ENCODE results near the gene MYBBP1A.
A peak's percentile ranks its signal among the peaks of the same experiment; 100 is the strongest.
"Not testable (repeated sequence)": the region's sequence is repeated elsewhere in the genome, so short reads cannot be mapped to it uniquely, and the experiment has no call there.

MYBBP1A gene, protein sequence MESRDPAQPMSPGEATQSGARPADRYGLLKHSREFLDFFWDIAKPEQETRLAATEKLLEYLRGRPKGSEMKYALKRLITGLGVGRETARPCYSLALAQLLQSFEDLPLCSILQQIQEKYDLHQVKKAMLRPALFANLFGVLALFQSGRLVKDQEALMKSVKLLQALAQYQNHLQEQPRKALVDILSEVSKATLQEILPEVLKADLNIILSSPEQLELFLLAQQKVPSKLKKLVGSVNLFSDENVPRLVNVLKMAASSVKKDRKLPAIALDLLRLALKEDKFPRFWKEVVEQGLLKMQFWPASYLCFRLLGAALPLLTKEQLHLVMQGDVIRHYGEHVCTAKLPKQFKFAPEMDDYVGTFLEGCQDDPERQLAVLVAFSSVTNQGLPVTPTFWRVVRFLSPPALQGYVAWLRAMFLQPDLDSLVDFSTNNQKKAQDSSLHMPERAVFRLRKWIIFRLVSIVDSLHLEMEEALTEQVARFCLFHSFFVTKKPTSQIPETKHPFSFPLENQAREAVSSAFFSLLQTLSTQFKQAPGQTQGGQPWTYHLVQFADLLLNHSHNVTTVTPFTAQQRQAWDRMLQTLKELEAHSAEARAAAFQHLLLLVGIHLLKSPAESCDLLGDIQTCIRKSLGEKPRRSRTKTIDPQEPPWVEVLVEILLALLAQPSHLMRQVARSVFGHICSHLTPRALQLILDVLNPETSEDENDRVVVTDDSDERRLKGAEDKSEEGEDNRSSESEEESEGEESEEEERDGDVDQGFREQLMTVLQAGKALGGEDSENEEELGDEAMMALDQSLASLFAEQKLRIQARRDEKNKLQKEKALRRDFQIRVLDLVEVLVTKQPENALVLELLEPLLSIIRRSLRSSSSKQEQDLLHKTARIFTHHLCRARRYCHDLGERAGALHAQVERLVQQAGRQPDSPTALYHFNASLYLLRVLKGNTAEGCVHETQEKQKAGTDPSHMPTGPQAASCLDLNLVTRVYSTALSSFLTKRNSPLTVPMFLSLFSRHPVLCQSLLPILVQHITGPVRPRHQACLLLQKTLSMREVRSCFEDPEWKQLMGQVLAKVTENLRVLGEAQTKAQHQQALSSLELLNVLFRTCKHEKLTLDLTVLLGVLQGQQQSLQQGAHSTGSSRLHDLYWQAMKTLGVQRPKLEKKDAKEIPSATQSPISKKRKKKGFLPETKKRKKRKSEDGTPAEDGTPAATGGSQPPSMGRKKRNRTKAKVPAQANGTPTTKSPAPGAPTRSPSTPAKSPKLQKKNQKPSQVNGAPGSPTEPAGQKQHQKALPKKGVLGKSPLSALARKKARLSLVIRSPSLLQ (N-terminal part only)

DNA sequence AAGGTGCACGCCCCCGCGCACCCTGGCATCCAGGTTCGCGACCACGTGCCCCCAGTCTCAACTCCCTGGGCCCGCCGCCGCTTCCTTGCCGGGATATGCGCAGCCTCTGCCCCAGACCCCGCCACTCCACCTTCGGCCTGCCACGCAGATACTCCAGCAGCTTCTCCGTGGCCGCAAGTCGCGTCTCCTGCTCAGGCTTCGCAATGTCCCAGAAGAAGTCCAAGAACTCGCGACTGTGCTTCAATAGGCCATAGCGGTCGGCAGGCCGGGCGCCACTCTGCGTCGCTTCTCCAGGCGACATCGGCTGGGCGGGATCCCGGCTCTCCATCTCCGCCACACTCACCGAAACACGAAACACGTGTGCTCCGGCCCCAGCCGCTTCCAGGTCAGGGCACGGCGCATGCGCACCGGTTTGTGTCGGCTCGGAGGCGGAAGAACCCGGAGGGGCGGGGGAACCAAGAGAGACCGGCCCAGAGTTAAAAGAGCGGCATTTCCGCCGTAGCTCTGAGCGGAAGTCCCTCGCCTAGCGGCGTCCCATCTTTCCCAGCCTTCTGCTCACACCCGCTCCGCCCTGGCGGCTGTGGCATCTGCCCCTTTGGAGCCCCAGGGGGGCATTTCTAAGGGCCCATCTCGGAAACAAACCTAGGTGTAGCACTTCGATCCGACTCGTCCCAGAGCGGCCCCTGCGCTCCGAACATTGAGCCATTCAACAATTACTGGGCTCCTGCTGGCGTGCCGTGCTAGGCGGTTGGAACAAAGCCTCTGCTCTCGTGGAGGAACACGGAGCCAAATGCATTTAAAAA is at the start of gene MYBBP1A:
Gene MYBBP1A, minus strand, starts transcription at position 388 of the 803 bp plus-strand sequence. Its CDS starts 60 bp downstream, at position 328.
- DNase-seq (ENCODE audit: low spot score): peak; percentile 97

DNA sequence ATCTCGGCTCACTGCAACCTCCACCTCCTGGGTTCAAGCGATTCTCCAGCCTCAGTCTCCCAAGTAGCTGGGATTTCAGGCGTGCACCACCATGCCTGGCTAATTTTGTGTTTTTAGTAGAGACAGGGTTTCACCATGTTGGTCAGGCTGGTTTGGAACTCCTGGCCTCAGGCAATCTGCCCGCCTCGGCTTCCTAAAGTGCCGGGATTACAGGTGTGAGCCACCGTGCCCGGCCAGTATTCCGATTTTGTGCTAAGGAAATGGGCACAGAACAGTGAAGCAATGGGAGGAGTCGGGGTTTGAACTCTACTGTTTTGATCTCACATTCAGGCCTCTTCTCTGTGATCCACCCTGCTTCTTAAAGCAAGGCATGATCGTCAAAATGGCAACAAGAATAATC is 49.6 kb upstream of the MYBBP1A start:
- not testable (repeated sequence) for DNase-seq (ENCODE audit: low spot score)

DNA sequence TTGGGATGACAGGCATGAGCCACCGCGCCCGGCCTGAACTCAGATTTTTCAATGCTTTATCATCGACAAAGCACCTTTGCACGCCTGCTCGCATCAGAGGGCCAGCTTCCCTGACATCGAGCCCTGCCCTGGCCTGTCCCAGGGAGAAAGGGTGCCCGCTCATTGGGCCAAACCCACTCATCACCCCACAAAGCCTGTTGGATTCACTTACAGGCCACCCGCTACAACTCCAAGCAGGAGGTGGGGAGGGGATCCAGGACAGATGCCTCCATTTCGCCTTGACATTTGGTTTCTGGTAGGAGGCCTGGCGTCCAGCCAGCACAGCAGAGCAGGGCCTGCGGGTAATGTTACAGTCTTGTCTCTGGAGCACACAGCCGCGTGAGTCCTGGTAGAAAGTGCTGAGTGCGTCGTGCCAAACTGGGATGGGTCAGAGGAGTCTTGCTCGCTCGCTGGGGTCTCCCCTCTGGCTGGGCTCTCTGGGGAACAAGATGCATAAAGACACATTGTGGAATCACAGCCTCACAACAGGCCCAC is 49.0 kb upstream of the MYBBP1A start:
- DNase-seq (ENCODE audit: low spot score): no peak

DNA sequence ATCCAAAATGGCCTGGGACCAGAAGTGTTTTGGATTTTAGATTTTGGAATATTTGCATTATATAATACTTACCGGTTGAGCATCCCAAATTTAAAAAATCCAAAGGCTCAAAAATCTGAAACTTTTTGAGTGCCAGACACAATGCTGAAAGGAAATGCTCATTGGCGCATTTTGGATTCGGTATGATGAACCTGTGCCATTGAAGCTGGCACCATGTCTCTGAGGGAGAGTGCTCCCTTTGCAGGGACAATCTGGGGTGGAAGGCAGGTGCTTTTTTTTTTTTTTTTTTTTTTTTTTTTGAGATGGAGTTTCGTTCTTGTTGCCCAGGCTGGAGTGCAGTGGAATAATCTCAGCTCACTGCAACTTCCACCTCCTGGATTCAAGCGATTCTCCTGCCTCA is 46.9 kb upstream of the MYBBP1A start:
- no peak for DNase-seq (ENCODE audit: low spot score)

DNA sequence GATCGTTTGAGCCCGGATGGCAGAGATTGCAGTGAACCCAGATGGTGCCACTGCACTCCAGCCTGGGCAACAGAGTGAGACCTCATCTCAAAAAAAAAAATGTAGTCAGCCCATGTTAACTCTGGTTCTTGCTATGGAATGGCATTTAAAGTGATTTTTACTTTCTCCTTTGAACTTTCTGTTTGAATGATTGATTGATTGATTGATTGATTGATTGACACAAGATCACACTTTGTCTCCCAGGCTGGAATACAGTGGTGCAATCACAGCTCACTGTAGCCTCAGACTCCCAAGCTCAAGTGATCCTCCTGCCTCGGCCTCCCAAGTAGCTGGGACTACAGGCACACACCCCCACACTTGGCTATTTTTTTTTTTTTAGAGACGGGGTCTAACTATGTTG is 46.1 kb upstream of the MYBBP1A start:
- no peak for DNase-seq (ENCODE audit: low spot score)

DNA sequence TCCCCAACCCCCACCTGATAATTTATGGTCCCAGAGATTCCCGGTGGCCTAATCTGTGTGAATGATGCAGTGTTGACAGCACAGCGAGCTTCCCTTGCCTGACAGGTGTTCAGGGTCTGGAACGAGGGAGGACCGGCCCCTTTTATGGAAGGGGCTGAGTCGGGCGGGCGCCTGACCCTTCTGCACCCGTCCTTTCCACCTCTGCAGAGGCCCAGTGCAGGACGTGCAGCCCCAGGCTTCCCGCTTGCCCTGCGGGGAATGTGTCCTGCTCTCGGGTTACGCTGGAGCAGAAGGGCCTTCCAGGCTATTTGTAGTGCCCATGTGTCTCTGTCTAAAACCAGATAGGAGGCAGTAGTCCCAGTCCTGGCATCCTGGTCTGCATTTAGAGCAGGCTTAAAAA is 45.4 kb upstream of the MYBBP1A start:
- no peak for DNase-seq (ENCODE audit: low spot score)

DNA sequence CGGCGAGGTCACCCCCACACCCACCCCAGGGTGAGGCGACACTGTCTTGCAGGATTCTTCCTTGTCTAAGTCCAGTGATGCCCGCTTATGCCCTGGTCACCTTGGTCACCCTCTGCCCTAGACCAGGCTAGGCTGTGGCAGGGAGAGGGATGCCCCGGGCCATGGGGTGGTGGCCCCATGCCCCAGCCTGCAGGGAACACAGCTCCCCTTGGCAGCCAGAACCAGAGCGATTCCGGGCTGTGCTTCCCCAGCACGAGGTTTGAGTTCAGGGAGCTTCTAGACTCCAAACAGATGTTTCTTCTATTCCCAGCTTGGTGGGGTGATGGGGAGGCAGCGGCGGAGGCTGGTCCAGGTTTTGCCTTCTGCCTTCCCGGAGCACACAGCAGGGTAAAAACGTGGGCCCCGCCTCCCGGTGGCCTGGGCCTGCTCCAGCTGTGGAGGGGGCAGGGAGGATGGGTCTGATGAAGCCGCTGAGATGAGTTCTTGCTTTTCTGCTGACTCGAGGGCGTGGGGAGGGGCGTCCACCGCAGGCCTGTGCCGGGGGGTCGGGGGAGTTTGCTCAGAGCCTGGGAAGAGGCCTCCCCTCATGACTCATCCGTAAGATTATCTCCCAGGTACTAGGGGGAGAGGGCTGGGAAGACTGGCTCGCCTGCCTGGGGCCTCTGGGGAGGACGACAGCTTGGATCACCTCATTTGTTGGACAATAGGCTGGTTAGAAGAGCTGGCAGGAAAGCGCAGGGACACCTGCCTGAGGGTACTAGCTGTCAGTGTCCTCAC is 44.5 kb upstream of the MYBBP1A start:
- DNase-seq (ENCODE audit: low spot score): no peak

DNA sequence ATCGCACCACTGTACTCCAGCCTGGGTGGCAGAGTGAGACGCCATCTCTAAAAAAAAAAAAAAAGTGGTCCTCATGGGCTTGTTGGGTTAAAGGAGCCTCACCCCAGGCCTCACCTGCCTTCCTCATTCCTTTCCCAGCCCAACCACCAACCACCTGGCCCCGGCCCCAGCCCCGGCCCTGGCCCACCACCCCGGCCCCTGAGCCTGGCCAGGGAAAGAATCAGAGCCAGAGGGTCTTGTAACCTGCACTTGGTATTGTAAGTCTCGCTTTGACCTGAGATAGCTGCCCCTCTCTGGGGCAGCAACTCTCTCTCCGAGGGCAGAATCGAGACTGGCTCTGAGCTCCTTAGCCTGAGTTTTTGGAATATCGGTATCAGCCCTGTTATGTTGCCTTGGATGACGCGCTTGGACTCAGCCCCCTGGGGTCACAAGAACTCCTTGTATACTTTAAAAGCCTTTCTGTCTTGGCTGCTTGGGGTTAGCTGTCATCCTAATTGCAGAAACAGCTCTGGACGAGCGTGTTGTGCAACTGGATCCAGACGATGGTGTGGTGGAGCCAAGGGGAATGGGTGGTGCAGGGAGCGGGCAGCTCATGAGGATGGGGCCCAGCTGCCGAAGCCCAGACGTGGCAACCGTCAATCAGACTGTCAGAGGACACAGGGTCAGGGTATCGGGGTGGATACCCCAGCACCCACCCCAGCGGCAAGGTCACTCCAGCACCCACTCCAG is 43.8 kb upstream of the MYBBP1A start:
- no peak for DNase-seq (ENCODE audit: low spot score)

DNA sequence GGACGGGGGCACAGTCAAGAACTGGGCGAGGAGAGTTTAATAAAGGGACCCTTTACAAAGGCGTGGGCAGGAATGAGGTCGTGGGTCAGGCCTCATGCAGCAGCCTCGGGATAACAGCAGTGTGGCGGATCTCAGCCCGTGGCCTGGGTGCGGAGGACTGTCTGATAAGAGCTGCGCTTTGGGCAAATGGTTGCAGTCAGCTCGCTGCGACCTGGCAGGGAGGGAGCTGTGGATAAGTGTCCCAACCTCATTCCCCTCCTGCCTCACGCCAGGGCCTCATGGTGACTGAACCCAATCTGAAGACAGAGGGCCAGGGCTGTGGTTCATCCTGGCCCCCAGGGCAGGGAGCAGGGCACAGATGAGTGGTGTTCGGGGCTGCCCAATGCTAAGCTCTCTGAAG is 42.8 kb upstream of the MYBBP1A start:
- DNase-seq (ENCODE audit: low spot score): no peak

DNA sequence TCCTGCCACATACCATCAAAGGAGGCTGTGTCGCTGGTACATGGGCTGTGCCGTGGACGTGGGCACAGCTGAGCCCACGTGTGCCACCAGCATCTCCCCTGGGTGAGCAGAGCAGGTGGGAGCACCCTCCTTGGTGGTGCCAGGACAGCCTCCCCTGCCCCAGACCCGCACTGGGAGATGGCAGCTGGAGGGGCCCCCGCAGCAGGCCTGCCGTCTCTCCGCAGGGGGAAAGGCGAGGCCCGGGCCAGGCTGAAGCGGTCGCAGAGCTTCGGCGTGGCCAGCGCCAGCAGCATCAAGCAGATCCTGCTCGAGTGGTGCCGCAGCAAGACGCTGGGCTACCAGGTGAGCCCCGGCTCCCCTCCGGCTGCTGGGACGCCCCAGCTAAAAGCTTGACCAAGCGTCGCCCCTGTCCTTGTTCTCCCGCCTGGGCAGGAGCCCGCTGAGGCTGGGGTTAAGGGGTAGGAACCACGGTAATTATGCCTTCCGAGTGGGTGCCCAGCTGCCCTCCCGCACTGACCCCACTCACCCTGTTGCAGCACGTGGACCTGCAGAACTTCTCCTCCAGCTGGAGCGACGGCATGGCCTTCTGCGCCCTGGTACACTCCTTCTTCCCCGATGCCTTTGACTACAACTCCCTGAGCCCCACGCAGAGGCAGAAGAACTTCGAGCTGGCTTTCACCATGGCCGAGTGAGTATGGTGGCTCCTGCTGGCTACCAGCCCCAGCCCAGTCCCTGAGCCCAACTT is 41.6 kb upstream of the MYBBP1A start:
- no peak for DNase-seq (ENCODE audit: low spot score)

DNA sequence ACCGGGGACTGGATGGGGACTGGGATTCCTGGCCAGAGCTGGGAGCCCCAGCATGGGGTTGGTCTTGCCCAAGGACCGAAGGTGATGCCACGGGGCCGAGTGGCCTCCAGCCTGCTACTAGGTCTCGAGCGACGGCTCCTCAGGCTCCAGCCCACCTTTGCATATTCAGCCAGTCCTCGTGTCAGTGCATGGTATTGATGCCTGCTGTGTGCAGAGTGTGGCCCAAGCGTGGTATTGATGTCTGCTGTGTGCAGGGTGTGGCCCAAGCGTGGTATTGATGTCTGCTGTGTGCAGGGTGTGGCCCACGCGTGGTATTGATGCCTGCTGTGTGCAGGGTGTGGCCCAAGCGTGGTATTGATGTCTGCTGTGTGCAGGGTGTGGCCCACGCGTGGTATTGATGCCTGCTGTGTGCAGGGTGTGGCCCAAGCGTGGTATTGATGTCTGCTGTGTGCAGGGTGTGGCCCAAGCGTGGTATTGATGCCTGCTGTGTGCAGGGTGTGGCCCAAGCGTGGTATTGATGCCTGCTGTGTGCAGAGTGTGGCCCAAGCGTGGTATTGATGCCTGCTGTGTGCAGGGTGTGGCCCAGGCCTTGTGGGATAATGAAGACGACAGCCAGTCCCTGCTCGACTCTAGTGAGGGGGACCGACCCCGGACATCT is 40.6 kb upstream of the MYBBP1A start:
- DNase-seq (ENCODE audit: low spot score): not testable (repeated sequence)

DNA sequence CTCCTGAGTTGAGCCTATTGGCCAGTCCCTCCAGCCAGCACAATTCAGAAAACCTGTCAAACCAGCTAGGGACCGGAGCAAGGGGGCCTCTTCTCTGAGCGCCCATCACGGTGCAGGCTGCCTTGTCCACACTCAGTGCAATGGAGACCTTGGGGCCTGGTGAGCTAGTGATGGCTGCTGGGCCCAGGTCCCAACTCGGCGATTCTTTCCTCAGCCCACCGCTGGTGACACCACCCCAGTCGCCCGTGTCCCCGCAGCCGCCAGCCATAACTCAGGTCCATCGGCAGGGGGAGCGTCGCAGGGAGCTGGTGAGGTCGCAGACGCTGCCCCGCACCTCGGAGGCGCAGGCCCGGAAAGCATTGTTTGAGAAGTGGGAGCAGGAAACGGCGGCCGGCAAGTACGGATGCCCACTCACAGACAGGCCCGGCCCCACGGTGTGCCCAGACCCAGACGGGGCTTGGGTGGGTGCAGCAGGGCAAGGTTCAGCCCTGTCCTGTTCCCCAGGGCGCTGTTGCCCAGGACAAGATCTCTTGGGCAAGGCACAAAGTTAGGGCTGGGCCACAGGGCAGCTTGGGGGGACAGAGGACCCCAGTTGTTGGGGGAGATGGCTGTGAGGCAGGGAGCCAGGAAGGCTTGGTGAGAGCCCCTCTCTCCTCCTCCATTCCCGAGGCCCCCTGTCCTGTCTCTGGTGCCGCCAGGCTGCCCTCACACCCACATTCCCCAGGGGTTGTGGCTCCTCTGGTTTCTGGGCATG is 39.9 kb upstream of the MYBBP1A start:
- peak; percentile 28 for DNase-seq (ENCODE audit: low spot score)

DNA sequence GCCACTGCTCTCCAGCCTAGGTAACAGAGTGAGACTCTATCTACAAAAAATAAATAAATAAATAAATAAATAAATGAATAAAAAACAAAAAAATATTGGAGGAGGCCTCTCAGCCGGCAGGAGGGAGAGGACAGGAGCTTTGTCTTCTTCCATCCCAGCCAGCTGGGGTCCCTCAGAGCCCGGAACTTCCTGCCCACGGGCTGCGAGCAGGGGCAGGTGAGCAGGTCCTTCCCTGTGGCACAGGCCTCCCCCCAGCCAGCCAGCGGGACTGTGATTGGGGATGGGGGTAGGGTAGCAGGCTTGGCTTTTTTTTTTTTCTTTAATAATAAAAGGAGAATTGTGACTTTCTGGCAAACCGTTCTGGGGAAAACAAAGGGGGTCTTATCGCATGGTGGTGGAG is 39.2 kb upstream of the MYBBP1A start:
- DNase-seq (ENCODE audit: low spot score): no peak

DNA sequence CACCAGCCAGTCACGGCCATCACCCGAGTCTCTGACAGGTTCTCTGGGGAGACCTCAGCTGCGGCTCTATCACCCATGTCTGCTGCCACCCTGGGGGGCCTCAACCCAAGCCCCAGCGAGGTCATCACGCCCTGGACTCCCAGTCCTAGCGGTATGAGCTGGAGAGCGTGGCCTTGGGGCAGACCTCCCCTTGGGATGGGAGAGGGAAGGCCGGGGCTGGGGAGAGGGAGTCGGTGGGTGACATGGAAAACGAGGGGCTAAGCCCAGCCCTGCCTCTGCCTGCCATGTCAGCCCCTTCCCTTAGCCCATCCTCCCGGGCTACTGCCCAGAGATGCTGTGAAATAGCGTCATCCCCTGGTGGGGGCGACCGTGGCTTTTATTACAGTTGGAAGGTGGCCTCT is 37.8 kb upstream of the MYBBP1A start:
- DNase-seq (ENCODE audit: low spot score): no peak

DNA sequence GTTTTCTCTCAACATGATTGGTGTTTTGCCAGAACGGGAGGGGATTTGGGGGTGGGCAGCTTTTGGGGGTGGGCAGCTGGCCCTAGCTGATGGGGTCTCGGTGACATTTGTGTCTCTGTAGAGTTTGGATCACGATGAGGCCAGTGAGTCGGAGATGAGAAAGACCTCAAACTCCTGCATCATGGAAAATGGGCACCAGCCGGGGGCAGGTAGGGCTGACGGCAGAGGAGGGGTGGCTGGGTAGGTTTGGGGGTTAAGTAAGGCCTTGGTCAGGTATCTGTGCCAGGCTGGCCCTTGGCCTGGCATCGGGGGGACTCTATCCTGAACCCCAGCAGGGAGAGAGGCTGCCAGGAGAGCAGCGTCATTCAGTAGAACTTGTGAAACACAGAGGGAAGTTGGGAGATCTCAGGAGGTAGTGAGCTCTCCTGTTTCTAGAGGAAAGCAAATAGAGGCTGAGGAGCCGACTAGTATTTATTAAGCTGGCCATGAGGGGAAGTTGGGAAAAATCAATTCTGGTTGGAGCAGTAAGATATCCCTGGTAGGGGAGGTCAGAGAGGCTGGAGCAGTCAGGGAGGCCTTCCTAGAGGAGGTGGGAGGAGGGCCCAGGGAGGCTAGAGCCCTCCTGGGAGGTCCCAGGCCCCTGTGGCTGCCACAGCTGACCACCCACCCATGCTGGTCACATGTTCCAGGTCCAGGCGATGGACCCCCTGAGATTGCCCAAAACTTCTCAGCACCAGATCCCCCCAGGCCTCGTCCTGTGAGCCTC is 37.2 kb upstream of the MYBBP1A start:
- DNase-seq (ENCODE audit: low spot score): no peak

DNA sequence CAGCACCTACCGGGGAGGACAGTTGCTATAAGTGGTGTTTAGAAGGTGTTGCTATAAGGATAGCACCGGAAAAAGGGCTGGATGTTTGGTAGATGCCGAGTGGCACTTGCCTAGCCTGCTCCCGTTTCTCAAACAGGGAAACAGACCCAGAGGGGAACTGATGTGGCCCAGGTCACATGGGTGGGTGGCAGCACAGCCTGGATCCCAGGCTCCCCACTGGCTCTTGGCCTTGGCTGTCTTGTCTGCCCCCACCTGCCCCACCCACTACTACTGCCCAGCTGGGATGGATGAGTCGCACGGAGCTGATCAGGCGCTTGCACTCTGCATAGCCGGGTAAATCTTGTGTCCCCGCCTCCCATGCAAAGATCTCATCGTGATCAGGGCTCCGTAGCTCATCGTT is 36.3 kb upstream of the MYBBP1A start:
- no peak for DNase-seq (ENCODE audit: low spot score)

DNA sequence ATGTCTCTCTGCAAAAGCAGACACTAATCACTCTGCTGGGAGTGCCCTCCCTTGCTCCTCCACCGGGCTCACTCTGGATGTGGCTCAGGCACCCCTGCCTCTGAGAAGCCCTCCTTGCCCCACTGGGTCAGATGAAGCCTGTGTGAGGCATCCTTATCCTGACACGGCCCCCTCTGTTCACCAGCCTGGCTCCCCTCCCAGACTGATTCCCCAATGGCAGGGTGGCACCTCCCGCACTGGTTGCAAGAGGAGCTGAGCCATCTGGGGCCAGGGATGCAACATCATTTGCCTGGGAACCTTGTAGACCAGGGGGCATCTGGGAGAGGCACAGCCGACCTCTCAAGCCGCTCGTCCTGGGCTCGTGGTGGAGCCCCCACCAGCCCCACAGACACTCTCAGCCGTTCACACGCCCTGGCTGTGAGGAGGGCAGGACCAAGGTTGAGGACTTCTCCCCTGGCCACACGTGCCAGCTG is 35.8 kb upstream of the MYBBP1A start:
- no peak for DNase-seq (ENCODE audit: low spot score)

All from activated CD4-positive, alpha-beta T cell treated with anti-CD3 and anti-CD28 coated beads, Interleukin-2, Interleukin-4, amounts not matched to agents 100 ng/mL and 50 ng/mL, durations not matched to agents 16 hours and 8 hours (primary cell).